Astrocyte of the spinal cord (primary cell): Measurements from ENCODE around the gene NEFH.

Experiments
- DNase-seq: peaks from one replicate; pipeline ENCODE4 v3.0.0; 2011; ENCODE audit warnings: low read depth, low spot score
- H3K4me3 ChIP-seq: 2 replicates; pipeline ENCODE4 v1.5.1; 2011; ENCODE audit warnings: low read depth, mild to moderate bottlenecking, low read length, moderate library complexity
- CTCF ChIP-seq: IDR thresholded peaks from 2 replicates; pipeline ENCODE4 v1.5.1; 2012; ENCODE audit warnings: low read depth, mild to moderate bottlenecking, low read length, inconsistent platforms
- in situ Hi-C: cut with HindIII; loops from 2 replicates; pipeline ENCODE4 v1.10.0; 2017; ENCODE audit warnings: low sequenced_read_pairs

Gene NEFH

GRCh38 chr22:29481265-29482000 is 1.4 kb downstream of the NEFH start:
- no peak for DNase-seq
- in situ Hi-C loops = no loop called here
- no peak for TF ChIP-seq CTCF
- peak overlapping the region; percentile 15 for H3K4me3 ChIP-seq

- H3K4me3 ChIP-seq = no peak overlapping the region
- DNase-seq = no peak
- TF ChIP-seq CTCF = no peak
- in situ Hi-C loops = no loop called here
Measured at GRCh38 chr22:29482253-29482652, 2.2 kb downstream of the NEFH start.

- in situ Hi-C loops = no loop called here
- H3K4me3 ChIP-seq = no peak overlapping the region
- TF ChIP-seq CTCF = no peak
- DNase-seq = no peak
Measured at GRCh38 chr22:29482726-29483125, 2.7 kb downstream of the NEFH start.

- in situ Hi-C loops = no loop called here
- no peak for TF ChIP-seq CTCF
Measured at GRCh38 chr22:29483254-29483653, 3.2 kb downstream of the NEFH start.

GRCh38 chr22:29484642-29485041 is 4.6 kb downstream of the NEFH start:
- DNase-seq = no peak
- in situ Hi-C loops = no loop called here
- TF ChIP-seq CTCF = no peak

More at GRCh38 chr22:29483254-29483653, 3.2 kb downstream of the NEFH start:
- H3K4me3 ChIP-seq = no peak overlapping the region
- DNase-seq = no peak

GRCh38 chr22:29485448-29485847 is 5.4 kb downstream of the NEFH start:
- no peak for DNase-seq
- in situ Hi-C loops = no loop called here
- TF ChIP-seq CTCF = no peak
- no peak overlapping the region for H3K4me3 ChIP-seq

More at GRCh38 chr22:29484642-29485041, 4.6 kb downstream of the NEFH start:
- no peak overlapping the region for H3K4me3 ChIP-seq
